HUDEP-2 (cell line): ENCODE data around the gene RBMS3.

Experiments
- DNase-seq, 76 experiments: peaks; one replicate each; lab custom pipeline; 2025; ENCODE audit not compliant: unreplicated experiment in 76 of 76; lab: John Stamatoyannopoulos, UW

The RBMS3 gene

GRCh38 chr3:29426302-29427226, 145.7 kb downstream of the RBMS3 start:
- DNase-seq: no peak

DNA sequence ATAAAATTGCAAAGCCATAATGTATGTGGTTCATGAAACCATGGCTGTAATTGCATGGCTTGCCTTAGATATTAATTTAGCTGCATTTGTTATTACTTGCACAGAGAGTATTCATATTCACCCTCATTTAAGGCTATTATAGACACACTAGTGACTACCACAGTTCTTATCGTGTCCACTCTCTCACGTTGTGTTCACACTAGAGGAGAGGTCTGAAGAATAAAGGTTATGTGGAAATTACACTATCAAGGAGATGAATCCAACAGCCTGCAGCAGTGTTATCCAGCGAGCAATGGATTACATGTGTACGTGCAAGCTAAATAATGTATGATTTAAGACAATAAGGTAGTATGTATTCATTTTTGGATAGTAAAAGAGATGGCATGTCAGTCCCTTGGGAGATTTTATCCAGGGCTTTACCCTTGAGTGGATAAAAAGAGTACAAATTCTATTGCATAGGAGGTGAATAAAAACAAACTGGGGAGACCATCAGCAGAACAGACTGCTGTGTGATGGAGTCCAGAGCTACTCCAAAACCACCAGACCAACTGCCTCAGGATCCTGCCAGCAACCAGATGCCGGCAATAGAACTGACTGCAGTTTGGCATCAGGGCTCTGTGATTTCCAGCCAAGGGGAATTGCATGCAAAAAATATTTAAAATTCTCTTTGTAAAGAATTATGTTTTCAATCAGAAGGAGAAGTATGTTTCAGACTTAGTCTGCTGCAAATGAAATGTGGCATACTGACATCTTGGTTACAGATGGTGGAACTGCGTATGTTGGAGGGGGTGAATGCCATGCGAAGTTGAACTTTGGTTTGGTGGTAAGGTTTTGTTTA, 146.6 kb downstream of the RBMS3 start:
- no peak for DNase-seq

- DNase-seq: no peak
Measured at GRCh38 chr3:29429055-29429679, 148.3 kb downstream of the RBMS3 start.

GRCh38 chr3:29430558-29430971, 149.7 kb downstream of the RBMS3 start:
- DNase-seq: no peak

- DNase-seq: no peak
Measured at GRCh38 chr3:29436612-29437323, 155.9 kb downstream of the RBMS3 start.

DNA sequence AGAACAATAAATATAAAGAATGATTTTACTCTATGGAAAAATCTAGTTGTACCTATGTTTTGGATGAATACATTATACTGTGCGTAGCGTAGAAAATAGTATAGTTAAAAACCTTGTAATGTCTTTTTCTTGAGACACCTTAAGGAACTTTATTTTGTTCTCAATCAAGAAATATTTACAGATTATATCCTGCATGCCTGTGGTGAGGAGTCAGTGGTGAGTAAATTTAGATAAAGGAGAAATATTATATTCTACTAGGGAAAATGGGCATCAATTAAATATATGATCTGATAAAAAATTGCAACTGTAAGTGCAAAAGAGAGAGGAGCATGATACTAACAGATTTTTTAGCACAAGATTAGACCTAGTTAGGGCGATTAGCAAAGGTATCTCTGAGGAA, 157.7 kb downstream of the RBMS3 start:
- no peak for DNase-seq

GRCh38 chr3:29440413-29441305, 159.8 kb downstream of the RBMS3 start:
- no peak for DNase-seq

DNA sequence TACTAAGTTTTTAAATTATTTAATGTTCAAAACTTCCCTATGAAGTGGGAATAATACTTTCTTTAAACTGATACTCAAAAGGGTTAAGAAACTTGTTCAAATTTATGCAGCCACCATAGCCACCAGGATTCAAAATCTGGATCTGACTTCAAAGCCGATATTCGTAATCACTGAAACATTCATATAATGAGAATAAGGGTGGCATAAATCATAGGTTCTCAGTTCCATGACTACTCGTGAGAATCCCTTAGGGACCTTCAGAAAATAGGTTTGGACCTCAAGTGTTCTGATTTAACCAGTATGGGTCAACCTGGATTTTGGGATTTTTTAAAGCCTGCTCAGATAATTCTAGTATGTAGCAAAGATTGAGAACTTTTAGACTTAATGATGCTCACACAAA, 160.6 kb downstream of the RBMS3 start:
- no peak for DNase-seq

GRCh38 chr3:29447946-29448627, 167.2 kb downstream of the RBMS3 start:
- DNase-seq: no peak

DNA sequence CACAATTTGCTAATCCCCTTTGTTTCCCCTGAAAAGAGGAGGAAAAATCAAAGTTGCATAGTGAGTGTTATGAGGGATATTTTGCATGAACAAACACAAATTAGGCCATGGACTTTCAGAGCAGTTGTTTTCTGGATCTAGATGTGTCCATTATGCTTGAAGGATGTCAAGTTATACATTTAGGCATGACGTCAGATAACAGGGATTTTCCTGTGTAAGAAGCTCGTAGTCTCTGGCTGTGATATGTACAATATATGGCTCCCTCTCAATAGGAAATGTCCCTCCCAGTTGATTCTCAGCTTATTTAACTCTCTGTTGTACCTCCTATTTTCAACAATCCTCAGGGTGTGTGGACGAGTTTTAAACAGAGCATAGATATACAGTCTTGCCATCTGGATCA, 171.0 kb downstream of the RBMS3 start:
- DNase-seq: no peak

DNA sequence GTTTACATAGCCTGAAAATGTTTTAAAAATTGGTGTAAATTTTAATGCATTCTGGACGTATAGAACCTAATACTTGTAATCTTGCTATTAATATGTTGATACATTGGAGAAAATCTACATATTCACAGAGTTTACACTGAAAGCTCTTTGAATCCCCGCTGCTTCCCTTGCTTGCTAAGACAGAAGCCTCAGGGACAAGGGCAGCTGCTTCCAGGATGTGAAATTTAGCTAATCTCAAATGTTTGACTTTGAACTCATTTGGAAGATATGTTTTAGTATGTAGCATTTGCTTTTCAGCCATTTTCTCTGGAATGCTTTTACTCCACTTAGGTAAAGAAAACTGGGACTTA, 172.0 kb downstream of the RBMS3 start:
- DNase-seq: no peak

GRCh38 chr3:29453284-29454001, 172.6 kb downstream of the RBMS3 start:
- no peak for DNase-seq

DNA sequence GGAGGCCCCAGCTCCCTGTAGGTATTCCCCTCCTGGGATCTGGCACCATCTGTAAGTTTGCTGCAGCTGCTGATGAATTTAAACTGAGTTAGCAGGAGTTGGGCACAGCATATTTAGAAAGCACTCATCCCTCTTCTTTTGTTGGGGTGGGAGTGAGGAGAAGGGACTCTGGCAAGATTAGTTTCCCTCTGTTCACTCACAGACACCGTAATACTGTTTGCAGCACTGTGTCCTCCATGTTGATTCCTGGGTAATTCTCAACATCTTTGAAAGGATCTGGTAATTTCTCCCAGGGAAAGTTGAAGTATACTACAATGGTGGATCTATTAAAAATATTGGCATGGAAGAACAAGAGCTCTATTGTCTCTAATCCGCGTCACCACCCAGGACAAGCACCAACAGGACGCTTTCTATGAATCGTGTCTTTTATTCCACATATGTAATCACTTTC, 173.3 kb downstream of the RBMS3 start:
- no peak for DNase-seq

DNA sequence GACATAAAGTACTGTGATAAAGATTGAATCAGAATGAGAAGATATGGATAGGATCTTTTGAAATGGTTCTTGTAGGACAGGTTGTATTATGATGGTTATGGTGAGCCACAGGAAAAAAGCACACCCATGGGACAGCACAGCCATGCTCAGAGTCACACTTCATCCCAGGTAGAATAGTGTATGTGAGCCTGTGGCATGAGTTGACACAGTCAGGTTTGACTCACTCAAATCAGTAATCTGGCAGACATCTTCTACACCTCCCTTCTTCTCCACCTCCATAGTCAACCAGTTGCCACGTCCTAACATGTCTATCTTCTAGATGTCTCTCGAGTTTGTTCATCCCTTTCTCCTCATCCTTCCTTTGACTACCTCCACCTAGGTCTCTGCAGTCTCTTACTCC, 176.0 kb downstream of the RBMS3 start:
- DNase-seq: no peak

- no peak for DNase-seq
Measured at GRCh38 chr3:29463304-29463703, 182.4 kb downstream of the RBMS3 start.

DNA sequence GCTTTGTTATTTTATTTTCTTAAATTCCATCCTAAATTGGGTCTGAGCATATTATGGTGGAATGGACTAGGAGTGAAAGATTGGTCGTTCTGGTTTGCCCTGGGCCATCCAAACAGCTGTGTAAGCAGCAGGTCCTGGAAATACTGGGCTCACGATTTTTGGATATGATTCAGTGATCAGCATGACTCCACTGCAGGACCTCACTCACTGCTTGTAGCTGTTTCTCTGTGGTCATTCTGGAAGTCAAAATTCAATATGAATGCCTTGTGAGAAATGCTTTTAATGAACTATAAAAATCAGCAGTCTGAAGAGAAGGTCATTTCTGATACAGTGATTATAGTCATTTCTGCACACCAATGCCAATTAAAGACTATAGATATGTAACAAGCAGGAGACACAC, 185.0 kb downstream of the RBMS3 start:
- DNase-seq: no peak

- DNase-seq: no peak
Measured at GRCh38 chr3:29466442-29466841, 185.6 kb downstream of the RBMS3 start.

DNA sequence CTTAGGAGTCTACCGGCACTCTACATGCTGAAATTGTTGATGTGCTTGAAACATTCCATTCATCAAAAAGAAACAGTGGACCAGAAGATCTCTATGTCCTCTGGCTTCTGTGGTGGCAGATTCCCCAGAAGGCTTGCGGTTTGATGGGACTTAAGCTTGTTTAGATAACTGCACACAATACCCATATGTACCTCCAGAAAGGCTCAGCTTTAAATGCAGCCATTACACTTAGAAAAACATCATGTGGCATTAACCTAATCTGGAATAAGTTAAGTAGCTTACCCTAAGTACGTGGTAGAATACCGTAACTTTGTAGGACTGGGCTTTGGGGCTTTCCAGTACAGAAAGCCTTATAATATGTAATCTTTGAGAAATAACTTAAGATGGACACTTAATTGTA, 187.3 kb downstream of the RBMS3 start:
- DNase-seq: no peak
